SH-SY5Y (cell line): Measurements from ENCODE around the gene KIF11.

ENCODE experiments used
- GATA2 ChIP-seq: IDR thresholded peaks from 2 replicates; pipeline ENCODE4 v1.6.1; 2011; ENCODE audit warnings: mild to moderate bottlenecking, low read depth, low read length
- GATA3 ChIP-seq: IDR thresholded peaks from 2 replicates; pipeline ENCODE4 v1.6.1; 2011; ENCODE audit warnings: low read depth, mild to moderate bottlenecking, low read length, moderate library complexity

DNA sequence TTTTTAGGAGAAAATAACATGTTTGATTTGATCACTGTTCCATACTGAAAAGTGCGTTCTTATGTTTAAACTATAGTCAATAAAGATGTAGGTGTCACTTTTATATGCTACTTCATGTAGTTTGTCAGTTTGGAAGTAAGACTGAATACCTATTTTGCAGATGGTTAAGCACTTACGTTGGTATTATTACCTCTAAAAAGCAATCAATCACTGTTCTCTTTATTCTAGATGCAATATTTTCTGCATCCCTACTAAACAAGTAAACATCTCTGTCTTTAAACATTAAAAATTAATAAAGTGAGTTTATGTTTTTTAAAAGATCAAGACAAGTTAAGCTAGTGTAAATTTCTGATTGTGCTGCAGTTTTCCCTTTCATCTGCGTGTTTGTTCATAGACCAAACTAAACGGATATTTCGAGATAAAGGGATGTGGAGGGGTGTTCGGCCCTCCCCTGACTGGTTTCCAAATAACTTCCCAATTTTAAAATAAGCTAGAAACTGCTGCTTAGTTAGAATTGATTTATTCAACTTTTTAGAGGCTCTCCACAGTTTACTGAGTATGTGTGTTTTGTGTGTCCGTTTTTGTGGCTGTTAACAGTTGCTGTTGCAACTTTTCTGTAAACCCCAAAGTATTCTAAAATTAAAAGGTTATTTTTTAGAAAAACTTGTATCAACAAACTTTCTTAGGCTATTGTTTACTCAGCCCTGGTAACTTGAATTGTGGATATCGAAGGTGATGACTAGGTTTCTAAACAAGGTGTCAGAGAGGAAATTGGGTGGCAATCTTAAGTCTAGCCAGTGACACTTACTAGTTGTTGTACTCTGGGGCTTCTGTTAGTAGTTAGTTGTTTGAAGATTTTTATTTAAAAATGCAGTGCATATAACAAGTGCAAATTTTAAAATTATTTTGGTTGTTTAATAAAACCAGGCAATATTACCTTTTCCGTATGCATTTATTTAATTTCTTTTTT, 974 bp downstream of the KIF11 start:
- no peak for TF ChIP-seq GATA2
- TF ChIP-seq GATA3, result no peak
